GM19025 (cell line): ENCODE measurements around the gene RASSF3.
"Not testable (repeated sequence)": the region's sequence is repeated elsewhere in the genome, so short reads cannot be mapped to it uniquely, and the experiment has no call there.

Experiments
- ATAC-seq: cut with Tn5 transposase; IDR thresholded peaks from one replicate; pipeline ENCODE4 v1.9.1; 2021; ENCODE audit warnings: mild to moderate bottlenecking, low read depth, moderate library complexity; ENCODE audit not compliant: unreplicated experiment

Gene RASSF3

DNA sequence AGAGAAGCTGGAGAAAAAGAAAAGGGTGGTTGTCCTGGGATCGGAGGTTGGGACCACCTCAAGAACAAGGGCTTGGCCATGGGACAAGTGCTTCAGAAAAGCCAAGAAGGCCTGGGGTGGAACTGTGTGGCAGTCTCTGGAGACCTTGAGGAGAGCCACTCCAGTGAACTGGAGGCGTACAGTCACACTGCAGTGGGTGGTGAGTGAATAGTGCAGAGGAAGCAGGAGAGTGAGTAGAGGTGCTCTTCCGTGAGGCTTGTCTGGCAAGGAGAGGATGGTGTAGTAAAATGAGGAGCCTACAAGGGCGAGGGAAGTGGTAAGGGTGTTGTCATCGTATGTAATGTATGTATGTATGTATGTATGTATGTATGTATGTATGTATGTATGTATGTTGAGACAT, 20.9 kb downstream of the RASSF3 start:
- ATAC-seq: no peak

DNA sequence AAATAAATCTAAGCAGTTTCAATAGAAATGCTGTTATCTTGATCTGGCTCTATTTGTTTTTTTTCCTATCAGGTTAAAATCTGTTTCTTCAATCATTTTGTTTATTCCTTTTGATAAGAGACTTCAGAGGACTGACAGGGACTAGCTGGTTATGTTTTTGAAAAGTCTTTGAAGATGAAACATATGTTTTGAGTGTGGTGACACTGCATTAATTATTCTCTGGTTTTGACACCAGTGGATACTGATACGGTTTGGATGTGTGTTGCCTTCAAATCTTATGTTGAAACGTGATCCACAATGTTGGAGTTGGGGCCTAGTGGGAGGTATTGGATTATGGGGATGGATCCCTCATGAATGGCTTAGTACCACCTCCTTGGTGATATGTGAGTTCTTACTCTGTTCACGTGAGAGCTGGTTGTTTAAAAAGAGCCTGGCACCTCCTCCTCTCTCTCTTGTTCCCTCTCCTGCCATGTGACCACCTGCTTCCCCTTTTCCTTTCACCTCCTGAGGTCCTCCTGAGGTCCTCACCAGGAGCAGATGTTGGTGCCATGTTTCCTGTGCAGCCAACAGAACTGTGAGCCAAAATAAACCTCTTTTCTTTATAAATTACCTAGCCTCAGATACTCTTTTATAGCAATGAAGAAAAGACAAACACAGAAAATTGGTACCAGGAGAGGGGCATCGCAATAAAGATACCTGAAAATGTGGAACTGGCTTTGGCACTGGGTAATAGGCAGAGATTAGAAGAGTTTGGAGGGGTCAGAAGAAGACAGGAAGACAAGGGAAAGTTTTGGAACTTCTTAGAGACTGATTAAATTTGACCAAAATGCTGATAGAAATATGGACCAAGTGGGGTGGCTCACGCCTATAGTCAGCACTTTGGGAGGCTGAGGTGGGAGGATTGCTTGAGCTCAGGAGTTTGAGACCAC, 23.0 kb downstream of the RASSF3 start:
- no peak for ATAC-seq

DNA sequence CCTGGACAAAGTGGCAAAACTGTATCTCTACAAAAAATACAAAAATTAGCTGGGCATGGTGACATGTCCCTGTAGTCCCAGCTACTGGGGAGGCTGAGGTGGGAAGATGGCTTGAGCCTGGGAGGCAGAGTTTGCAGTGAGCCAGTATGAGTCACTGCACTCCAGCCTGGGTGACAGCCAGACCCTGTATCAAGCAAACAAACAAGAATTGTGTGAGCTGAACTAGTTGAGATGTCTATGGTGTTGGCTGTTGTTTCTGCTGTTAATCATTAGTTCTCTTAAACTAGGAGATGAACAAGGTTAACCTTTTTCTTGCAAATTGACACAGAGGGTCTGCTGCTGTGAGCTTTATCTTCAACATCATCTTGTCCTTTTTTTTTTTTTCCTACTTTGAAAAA, 23.6 kb downstream of the RASSF3 start:
- ATAC-seq: no peak

DNA sequence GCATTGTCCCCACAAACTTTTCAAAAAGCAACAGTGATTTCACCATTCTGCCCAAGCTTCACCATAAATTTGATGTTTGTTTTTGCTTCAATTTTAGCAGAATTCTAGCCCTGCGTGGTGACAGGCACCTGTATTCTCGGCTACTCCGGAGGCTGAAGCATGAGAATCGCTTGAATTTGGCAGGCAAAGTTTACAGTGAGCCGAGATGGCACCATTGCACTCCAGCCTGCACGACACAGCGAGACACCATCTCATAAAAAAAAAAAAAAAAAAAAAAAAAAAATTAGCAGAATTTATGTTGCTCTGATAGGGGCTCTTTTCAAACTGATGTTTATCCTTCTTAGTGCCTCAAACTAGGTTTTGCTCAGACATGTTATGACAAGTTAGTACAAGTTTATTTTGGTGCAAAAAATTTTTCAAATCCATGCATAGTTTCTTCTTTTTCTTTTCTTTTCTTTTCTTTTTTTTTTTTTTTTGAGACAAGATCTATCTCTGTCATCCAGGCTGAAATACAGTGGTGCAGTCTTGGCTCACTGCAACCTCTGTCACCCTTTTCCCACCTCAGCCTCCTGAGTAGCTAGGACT, 24.3 kb downstream of the RASSF3 start:
- no peak for ATAC-seq

DNA sequence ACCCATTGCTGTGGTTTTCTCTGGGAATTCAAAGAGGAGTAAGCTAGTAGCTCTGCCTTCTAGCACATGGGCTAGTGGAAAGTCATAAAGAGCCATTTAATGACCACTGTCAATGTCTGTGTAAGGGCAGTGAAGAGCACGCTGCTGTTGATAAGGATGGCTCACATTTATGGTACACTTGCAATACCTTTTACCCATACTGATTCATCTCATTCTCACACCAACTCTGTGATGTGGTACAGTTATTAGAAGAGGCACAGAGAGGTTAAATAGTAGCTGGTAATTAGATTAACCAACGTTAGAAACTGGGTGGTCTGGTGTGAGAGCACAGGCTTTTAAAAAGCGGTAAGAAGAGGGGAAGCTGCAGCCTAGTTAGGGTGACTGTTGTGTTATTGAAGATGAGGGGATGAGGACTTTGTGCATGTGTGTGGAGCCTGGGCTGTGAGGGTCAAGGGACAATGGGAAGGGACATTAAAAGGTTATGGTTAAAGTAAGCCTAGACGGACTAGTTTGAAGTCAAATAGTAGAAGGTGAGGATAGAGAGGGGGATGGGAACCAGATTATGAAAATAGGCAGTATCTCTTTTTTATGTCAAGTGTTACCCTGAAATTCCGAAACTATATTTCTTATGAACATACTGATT, 25.2 kb downstream of the RASSF3 start:
- no peak for ATAC-seq

DNA sequence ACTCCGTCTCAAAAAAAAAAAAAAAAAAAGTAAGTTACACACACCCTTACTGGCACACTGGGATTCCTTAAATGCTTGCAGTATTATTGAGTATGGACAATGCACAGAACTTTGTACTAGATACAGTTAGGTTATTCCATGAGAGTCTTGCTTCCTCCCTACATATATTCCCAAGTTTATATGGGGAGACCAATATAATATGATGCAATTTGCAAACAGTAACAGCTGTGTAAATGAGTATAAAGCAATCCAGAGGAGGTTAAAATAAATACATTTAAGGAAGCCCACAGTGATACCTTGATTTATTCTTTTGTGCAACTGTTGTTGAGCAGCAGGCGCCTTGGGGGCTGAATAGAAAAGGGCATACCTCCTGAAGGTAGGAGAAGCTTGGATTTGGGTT, 26.6 kb downstream of the RASSF3 start:
- no peak for ATAC-seq

DNA sequence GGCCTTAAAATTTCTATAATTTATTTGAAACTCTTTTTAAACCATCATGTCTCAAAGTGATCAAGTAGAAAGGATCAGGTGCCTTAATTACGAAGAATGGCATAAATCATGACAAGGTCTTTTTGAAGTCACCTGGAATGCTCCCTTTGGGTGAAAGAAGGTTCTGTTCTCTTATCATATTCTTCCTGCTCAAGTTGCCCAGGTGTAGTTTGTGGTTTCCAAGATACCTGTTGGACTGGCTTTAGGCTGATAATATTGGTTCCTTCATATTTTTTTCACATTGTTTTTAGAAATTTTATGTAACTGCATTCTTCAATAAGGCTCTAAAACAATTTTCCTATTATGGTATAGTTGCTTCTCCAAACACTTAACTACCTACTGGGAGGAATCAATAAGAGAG, 29.2 kb downstream of the RASSF3 start:
- no peak for ATAC-seq

DNA sequence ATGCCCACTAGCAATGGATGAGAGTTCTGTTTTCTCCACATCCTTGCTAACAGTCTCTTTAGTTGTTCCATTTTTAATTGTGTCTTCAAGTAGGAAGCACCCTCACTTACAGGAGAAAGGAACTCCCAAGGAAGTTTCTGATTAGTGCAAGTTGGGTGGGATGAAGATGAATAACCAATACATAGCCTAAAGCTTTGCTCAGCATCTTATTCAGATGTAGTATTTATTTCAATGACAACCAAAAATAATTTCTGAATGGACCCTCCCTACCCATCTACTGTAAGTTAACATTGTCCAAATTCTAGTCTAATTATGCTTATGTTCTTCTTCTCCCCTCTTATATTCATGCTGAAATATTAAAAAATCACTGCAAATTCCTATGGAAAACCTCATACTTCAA, 36.0 kb downstream of the RASSF3 start:
- ATAC-seq: no peak

DNA sequence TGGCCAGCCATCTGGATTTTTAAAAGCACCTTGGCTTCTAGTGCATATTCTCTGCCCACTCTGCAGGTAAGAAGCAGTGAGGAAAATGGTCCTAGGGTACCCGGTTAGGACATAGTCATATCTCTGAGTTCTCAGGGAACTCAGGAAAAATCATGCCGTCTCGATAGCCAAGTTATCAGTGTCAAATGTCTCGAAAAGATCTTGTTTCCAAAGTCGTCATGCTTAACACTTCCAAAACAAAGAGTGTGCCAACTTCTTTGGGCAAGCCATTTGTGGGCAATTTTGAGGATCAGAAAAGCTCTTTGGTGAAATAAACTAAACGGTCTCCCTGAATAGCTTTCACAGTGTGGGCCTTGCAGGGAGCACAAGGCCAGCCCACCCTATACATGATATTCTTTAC, 39.2 kb downstream of the RASSF3 start:
- ATAC-seq: no peak

DNA sequence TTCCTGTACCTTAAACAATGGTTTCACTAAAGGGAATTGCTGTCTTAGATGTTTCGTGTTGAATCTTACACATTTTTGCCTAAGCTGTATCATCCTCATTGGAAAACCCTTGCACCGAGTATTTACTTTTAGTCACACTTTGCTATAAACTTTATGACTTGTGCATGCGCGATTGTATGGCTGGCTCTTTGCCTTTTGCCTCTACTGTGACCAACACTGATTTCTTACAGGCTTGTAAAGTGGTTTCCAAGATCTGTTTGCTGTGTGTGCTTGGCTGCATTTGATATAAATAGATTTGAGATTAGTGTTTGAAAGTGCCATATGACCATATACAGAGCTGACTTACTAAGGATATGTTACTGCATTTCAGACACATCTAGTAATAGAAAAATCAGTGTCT, 40.5 kb downstream of the RASSF3 start:
- no peak for ATAC-seq

DNA sequence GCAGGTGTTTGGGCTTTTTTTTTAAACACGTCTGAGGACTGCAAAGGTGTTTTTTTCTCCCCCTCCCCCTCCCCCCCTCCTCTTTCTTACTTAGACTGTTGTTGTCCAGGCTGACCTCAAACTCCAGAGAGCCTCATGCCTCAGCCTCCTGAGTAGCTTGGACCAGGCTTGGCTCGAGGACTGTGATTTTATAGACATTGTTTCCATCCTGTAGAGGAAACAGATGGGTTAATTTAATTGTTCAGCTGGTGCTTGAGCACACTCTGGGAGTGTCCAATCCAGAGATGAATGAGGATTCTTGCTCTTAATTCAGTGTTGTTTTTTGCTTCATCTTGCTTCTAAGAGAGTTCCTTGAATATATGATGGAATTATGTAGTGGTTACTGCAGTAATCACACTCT, 42.1 kb downstream of the RASSF3 start:
- ATAC-seq: no peak

DNA sequence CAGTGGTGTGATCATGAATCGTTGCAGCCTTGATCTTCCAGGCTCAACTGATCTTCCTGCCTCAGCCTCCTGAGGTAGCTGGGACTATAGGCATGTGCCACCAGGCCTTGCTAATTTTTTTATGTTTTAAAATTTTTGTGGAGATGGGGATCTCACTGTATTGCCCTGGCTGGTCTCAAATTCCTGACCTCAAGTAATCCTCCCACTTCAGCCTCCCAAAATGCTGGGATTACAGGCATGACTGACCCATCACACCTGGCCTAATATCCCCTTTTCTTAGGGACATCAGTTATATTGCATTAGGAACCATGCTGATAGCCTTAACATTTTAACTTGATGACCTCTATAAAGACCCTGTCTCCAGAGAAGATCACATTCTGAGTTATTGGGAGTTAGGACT, 42.8 kb downstream of the RASSF3 start:
- ATAC-seq: no peak

DNA sequence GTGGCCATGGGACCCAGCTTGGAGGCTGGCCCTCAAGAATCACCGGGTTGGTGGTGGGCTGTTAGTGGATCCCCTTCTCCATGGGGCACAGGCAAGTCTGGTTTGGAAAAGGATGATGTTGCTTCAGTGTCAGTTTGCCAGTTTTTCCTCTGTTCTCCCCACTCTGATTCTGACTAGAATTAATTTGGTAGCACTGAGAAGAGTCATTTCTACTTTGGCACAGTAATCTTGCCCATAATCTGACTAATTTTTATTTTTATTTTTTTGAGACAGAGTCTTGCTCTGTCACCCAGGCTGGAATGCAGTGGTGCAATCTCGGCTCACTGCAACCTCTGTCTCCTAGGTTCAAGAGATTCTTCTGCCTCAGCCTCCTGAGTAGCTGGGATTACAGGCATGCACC, 43.6 kb downstream of the RASSF3 start:
- not testable (repeated sequence) for ATAC-seq

DNA sequence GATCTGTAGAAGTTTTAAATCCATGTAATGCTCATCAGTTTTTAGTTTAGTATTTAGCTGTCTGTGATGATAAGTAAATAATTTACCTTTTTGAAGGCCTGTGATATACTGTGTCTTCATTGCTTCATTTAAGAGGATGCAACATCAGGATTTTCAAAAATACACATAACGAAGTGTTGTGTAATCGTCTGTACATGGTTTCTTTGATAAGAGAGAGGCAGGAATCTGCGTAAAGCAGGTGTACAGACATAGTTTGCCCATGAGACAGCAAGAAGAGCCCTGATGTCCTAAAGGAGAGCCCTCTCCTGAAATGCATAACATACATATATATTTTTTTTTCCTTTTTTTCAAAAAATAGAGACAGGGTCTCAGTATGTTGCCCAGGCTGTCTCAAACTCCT, 44.8 kb downstream of the RASSF3 start:
- ATAC-seq: no peak

DNA sequence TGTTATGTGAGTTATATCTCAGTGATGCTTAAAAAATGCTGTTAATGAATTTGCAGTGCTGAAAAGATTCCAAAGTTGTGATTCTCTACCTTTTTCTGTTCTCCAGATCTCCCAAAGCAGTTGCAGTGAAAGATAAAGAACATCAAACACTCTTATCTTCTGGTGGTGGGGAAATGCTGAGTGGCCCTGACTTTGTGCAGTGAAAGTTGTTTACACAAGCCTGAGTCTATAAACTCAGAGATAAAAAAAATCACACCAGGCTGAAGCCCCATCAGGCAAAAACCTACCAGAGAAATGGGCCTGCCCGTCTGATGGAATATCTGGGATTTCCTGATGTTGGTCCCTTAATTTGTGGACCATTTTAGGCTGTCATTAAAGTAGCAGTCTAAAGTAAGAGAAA, 46.1 kb downstream of the RASSF3 start:
- no peak for ATAC-seq

DNA sequence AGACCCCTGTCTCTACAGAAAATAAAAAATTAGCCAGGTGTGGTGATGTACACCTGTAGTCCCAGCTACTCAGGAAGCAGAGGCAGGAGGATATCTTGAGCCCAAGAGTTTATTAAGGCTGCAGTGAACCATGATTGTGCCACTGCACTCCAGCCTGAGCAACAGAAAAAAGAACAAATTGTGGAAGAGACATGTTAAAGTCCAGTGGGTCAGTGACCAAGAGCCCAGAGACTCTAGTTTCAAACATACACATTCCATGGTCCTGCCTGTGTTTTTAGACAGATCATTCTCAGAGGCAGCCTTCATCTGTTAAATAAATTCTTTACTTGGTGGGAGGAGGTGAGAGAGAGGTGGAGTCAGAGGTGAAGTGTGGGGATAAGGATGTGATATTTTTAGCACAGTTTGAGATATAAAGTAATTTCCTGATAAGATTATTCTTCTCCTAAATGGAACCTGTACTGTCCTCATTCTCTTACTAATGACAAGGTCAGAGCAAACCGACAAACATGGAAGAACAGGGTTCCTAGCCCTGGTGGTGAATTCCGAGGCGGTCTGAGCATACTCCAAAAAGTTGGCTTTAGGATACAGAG, 48.7 kb downstream of the RASSF3 start:
- no peak for ATAC-seq

DNA sequence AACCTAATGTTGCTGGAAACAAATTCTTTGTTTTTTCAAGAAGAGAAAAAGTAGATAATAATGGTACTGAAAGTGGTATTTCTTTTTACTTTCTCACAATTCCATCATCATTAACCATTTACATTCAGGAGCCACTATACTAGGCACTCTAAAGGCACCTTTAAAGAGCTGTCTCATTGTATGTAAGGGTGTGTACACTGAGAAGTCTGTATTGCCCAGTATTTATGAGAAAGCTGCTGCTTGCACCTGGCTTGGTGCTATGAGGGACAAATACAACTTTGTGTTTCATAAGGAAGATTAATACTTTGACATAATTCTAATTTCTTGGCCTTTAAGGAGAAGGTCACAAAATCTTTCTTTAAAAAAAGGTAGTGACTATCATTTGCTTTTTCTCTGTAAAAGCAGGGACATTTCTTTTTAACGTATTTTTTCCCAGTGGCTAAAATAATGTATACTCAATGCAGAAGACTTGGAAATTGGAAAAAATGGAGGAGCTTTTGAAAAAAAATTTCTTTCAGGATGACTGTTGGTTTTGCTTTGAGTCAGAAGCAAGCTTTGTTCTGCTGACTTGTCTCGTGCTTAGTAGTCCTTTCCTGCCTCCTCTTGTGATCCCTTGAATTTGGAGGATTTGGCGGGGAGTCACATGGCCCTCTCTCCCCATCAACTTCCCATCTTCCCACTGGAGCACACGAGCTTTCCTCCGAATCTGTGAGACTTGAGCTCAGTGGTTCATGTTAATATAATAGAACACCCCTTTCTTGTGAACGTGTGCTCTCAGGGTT, 50.1 kb downstream of the RASSF3 start:
- no peak for ATAC-seq

DNA sequence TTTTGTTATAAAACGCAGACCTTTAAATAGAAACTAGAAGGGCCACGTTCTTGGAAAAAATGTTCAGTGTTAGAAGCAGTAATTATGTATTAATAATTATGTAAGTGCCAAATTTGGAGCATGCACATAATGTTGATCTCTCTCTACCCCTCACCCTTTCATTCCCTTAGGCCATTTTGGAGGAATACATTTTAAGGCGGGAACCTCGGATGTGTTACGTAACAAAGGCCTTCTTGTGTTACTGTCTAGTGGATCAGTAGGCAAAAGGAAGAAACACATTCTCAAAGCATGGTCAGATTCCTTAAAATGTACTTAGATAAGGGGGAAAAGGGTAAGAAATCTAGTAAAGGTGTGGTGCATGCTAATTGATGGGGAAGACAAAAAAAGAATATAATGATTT, 52.7 kb downstream of the RASSF3 start:
- no peak for ATAC-seq

DNA sequence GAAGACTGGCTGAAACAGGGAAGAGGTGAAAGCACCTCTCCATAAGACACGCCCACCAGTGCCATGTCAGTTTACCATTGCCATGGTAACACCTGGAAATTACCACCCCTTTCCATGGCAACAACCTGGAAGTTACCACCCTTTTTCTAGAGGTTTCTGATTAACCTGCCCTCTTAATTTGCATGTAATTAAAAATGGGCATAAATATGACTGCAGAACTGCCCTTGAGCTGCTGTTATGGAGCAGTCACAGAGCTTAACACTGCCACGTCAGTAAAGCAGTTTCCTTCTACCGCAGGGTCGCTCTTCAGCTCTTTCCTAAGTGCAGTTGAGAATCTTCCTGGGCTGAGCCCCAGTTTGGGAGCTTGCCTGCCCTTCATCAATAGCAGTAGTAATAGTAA, 55.2 kb downstream of the RASSF3 start:
- peak; percentile 39 for ATAC-seq

DNA sequence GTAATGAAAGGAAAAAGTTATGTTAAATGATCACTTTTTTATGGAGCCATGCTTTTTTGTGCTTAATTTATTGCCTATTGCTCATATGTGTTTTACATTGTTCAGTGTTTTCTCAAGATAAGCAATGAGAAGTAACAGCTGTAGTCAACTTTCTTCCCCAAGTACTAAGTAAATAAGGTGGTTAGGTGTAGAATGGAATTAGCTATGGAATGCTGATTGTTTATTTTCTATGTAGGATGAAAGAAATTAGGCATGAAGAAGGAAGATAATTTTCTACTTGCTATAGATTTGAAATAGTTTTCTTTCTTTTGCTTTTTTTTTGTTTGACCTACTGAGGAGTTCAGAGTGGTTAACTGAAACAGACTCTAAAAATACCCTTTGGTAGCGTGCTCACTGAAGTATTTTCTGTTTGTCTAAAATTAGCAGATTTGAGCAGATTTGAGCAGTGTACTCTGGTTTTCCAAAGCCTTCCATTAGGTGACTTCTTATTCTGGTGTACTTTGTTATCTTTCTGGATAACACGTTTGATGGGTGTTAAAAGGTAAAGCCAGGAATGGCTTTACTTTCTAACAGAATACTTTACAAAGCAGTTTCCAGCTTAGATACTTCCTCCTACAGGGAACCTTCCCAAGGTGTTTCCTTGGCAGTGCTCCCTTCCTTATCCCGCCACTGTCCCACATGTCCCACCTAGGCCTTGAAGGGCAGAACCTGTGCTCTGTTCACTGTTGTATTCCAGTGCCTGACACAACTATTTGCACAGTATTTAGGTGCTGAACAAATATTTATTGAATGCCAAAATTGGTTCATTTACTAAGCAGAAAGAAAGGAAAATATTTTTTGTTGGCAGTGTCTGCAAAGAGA, 56.0 kb downstream of the RASSF3 start:
- ATAC-seq: no peak
